Left ventricle myocardium inferior (tissue), 1 donor: ENCODE measurements around the gene LARP1. TPM values are rescaled to one million over a fixed set of nuclear protein-coding genes. Genes with fewer than 3 reads are reported as not detected.

Experiments
- DNase-seq: peaks from one replicate; pipeline ENCODE4 v3.0.0-alpha.2; 2020
- H3K27ac ChIP-seq: fragments of 200-600 bp; replicated peaks from 2 replicates; pipeline ENCODE4 v1.8.0; 2021
- H3K27me3 ChIP-seq: fragments of 200-600 bp; 2 replicates; pipeline ENCODE4 v1.8.0; 2021; ENCODE audit warnings: low read depth
- H3K36me3 ChIP-seq: fragments of 200-600 bp; 2 replicates; pipeline ENCODE4 v1.8.0; 2021
- H3K4me1 ChIP-seq: fragments of 200-600 bp; 2 replicates; pipeline ENCODE4 v1.8.0; 2021
- H3K4me3 ChIP-seq: fragments of 200-600 bp; 2 replicates; pipeline ENCODE4 v1.8.0; 2021; ENCODE audit warnings: mild to moderate bottlenecking, moderate library complexity
- H3K9me3 ChIP-seq: fragments of 200-600 bp; replicated peaks from 2 replicates; pipeline ENCODE4 v1.8.0; 2021
- intact Hi-C: fragments of 100-400 bp; cut with micrococcal nuclease; formaldehyde crosslinking; loops from one replicate; pipeline ENCODE4 v1.11.0; 2022
- total RNA-seq: library from RNA; stranded (reverse); fragmentation: NEBNext Ultra II Directional; extraction: Animal tissue kit (Norgen Biotek cat#: 25700); gene quantifications from one replicate; pipeline ENCODE4 v1.2.1, GENCODE V29; 2021
- TF ChIP-seq, protein P1 (sequence below): fragments of 200-600 bp; IDR thresholded peaks from 2 replicates; pipeline ENCODE4 v1.8.0; 2021; ENCODE audit warnings: antibody characterized with exemption, mild to moderate bottlenecking, borderline replicate concordance
- donor health status: DM: no; HTN: yes; CAD: no; lungs with severe emphysema.

Gene LARP1
- total RNA-seq, 1 donor from 2014 or later, result 148 TPM

DNA sequence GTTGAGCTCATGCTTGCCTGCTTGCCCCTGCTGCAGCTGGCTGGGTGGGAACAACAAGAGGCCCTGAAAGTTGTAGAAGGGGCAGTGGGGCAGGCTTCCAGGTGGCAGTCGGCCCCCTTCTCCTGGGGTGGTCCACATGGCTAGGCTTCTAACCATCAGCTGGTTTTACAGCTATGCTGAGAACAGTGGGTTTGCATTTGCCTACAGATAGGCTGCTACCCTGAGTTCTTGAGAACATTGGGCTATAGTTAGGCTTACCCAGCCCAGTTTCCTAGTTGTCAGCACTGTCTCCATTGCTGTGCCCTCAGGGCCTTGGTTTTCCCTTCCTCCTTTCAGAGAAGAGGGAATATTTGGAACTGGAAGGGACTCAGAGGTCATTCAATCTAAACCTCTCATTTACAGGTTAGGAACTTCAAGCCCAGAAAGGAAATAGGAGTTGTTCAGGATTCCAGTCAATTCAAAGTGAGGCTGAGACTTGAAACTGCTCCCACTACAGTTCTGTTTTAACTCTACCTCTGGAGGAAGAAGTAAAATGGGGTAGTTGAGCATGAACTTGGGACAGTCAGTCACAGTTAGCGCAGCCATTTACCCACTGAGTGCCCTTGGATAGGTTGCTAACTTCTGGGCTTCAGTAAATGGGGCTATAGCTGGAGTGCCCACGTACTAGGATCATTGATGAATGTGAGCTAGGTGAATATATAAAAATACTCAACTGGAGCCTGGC, 11.5 kb downstream of the LARP1 start:
- DNase-seq, result no peak
- intact Hi-C loops, result no loop called here
- H3K4me1 ChIP-seq, result peaks cover 84% of the 10 kb centered on the region
- no peaks in the 10 kb centered on the region for H3K27me3 ChIP-seq
- peak overlapping the region; percentile 11 for H3K27ac ChIP-seq
- no peak overlapping the region for H3K4me3 ChIP-seq
- no peaks in the 10 kb centered on the region for H3K9me3 ChIP-seq
- no peaks in the 10 kb centered on the region for H3K36me3 ChIP-seq
- TF ChIP-seq, protein P1, sequence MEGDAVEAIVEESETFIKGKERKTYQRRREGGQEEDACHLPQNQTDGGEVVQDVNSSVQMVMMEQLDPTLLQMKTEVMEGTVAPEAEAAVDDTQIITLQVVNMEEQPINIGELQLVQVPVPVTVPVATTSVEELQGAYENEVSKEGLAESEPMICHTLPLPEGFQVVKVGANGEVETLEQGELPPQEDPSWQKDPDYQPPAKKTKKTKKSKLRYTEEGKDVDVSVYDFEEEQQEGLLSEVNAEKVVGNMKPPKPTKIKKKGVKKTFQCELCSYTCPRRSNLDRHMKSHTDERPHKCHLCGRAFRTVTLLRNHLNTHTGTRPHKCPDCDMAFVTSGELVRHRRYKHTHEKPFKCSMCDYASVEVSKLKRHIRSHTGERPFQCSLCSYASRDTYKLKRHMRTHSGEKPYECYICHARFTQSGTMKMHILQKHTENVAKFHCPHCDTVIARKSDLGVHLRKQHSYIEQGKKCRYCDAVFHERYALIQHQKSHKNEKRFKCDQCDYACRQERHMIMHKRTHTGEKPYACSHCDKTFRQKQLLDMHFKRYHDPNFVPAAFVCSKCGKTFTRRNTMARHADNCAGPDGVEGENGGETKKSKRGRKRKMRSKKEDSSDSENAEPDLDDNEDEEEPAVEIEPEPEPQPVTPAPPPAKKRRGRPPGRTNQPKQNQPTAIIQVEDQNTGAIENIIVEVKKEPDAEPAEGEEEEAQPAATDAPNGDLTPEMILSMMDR, result no peak

DNA sequence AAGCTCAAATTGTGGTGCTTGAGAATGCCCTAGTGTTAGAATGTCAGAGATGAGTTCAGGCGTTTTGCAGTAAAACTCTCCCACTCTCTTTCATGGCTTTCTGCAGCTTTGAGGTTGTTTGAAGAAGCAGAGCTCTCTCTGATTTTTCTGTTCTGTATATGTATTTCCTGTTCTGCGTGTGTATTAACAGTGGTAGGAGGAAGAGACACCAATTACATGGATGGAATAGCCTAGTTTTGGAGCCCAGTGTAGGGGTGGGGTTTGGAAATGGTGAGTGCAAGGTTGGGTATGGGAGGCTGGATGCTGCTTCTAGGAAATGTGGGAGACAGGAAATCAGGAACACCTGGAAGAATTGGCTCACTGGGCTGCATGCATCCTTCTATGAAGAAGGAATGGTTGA, 12.4 kb downstream of the LARP1 start:
- no peak for DNase-seq
- H3K27ac ChIP-seq, result no peak overlapping the region
- H3K9me3 ChIP-seq, result no peaks in the 10 kb centered on the region
- H3K36me3 ChIP-seq, result no peaks in the 10 kb centered on the region
- peaks cover 84% of the 10 kb centered on the region for H3K4me1 ChIP-seq
- H3K4me3 ChIP-seq, result no peak overlapping the region
- intact Hi-C loops, result no loop called here
- no peaks in the 10 kb centered on the region for H3K27me3 ChIP-seq
- TF ChIP-seq, protein P1, result no peak

DNA sequence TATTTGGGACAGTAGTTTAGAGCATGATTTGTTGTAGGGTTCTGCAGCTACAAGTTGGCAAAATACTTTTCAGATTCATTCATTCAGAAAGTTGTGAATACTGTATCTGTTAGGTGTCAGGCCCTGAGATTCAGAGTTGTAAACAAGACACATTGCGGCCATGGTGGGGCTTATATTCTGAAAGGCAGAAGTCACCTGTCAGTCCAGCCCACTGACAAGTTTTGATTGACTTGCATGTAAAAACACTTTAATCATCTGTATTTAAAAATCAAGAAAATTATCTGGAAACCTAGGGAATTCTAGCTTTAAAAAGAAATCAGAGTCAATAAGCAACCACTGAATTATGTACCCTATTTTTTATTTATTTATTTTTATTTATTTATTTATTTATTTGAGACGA, 13.0 kb downstream of the LARP1 start:
- TF ChIP-seq, protein P1, result no peak
- H3K27ac ChIP-seq, result no peak overlapping the region
- H3K36me3 ChIP-seq, result no peaks in the 10 kb centered on the region
- peaks cover 88% of the 10 kb centered on the region for H3K4me1 ChIP-seq
- no peak overlapping the region for H3K4me3 ChIP-seq
- H3K9me3 ChIP-seq, result no peaks in the 10 kb centered on the region
- intact Hi-C loops, result no loop called here
- DNase-seq, result no peak
- H3K27me3 ChIP-seq, result no peaks in the 10 kb centered on the region

DNA sequence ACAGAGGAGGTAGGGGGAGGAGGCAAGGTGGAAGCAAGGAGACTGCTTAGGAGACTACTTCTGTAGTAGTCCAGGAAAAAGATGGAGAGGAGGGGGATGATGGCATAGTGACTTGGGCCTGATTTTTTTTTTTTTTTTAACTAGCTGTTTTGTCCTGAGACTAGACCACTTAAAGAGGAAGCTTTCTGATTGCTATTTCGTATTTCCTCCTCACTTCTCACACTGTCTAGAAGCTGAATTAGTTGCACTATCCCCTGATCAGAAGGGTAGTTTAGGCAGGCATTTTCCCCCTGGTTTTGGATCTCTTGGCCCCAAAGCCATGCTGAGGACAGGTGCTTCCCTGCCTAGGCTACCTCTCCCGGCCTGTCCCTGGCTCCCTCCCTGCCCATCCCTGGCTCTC, 14.9 kb downstream of the LARP1 start:
- Histone ChIP-seq H3K27ac (peak overlapping the region; percentile 67), H3K9me3 (no peaks in the 10 kb centered on the region), H3K36me3 (no peaks in the 10 kb centered on the region), H3K4me1 (peaks cover 100% of the 10 kb centered on the region), H3K4me3 (no peak overlapping the region), H3K27me3 (no peaks in the 10 kb centered on the region)
- intact Hi-C loops, result no loop called here
- DNase-seq, result no peak
- TF ChIP-seq, protein P1, result no peak

DNA sequence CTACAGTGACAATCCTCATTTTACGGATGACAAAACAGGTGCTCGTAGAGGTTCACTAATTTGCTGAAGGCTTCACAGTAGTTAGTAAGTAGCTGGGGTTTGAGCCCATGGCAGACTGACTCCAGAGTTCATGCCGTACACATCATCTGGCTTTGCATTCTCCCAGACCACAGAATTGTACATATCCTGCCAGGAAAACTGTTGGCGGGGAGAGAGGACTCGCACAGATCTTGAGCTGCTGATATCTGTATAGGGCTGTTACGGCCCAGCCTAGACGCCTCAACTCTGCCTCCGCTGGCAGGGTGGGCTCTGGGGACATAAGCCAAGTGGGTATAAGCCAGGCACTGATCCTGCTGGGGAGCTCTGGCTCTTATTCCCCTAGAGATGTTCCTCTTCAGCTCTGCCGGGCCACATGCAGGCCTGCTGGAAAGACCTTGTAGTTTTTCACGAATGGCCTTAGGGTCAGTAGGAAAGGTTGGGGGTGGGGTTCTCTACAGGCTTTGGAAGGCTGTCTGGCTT, 16.3 kb downstream of the LARP1 start:
- intact Hi-C loops, result no loop called here
- Histone ChIP-seq H3K27ac (peak overlapping the region; percentile 67), H3K4me1 (peaks cover 100% of the 10 kb centered on the region), H3K27me3 (no peaks in the 10 kb centered on the region), H3K4me3 (no peak overlapping the region), H3K36me3 (no peaks in the 10 kb centered on the region), H3K9me3 (no peaks in the 10 kb centered on the region)
- TF ChIP-seq, protein P1, result no peak
- DNase-seq, result no peak
